OCI-LY7 (cell line): Measurements from ENCODE around the gene PPP2R2B. TPM values are rescaled to one million over a fixed set of nuclear protein-coding genes. Genes with fewer than 3 reads are reported as not detected.

Source experiments
- BruUV-seq: library from RNA; stranded (reverse); fragments of 400-500 nt; replicated peaks from 2 replicates; lab custom pipeline; 2021; lab: Mats Ljungman, UMichigan
- CTCF ChIA-PET: fragments of 300-600 bp; sonication (Branson Sonifier 250); formaldehyde crosslinking; loops from one replicate; lab custom pipeline; 2022; ENCODE audit warnings: antibody characterized with exemption; ENCODE audit not compliant: unreplicated experiment; lab: Charles Lee
- POLR2A ChIA-PET: fragments of 300-600 bp; sonication (Branson Sonifier 250); formaldehyde crosslinking; loops from one replicate; lab custom pipeline; 2022; ENCODE audit warnings: antibody characterized with exemption; lab: Charles Lee
- DNase-seq: peaks from one replicate; pipeline ENCODE4 v3.0.0-alpha.2; 2015; ENCODE audit warnings: low spot score
- H2AFZ ChIP-seq: fragments of 200-600 bp; sonication (generic), shearing (Covaris generic); 2 replicates; pipeline ENCODE4 v1.6.1; 2014; ENCODE audit warnings: mild to moderate bottlenecking, antibody characterized with exemption, low read length, moderate library complexity
- H3K27ac ChIP-seq: fragments of 200-600 bp; sonication (generic); 2 replicates; pipeline ENCODE4 v1.5.1; 2014; ENCODE audit warnings: mixed run types, low read depth, mild to moderate bottlenecking, moderate library complexity, low read length, inconsistent platforms; ENCODE audit not compliant: poor library complexity, severe bottlenecking
- H3K36me3 ChIP-seq: fragments of 200-600 bp; sonication (generic); 2 replicates; pipeline ENCODE4 v1.6.1; 2014; ENCODE audit warnings: mild to moderate bottlenecking, antibody characterized with exemption, low read length, moderate library complexity, mixed read lengths; ENCODE audit not compliant: insufficient read depth
- H3K4me1 ChIP-seq: fragments of 200-600 bp; sonication (generic); 2 replicates; pipeline ENCODE4 v1.5.1; 2014; ENCODE audit warnings: mild to moderate bottlenecking, low read length; ENCODE audit not compliant: insufficient read depth, poor library complexity, severe bottlenecking
- H3K4me2 ChIP-seq: fragments of 200-600 bp; sonication (generic); 2 replicates; pipeline ENCODE4 v1.6.1; 2014; ENCODE audit warnings: mild to moderate bottlenecking, low read length
- H3K4me3 ChIP-seq: fragments of 200-600 bp; sonication (generic); 2 replicates; pipeline ENCODE4 v1.5.1; 2014; ENCODE audit warnings: mild to moderate bottlenecking, low read depth, low read length; ENCODE audit not compliant: poor library complexity, severe bottlenecking
- H3K79me2 ChIP-seq: fragments of 200-600 bp; sonication (generic); 2 replicates; pipeline ENCODE4 v1.6.1; 2016; ENCODE audit warnings: low read depth, mild to moderate bottlenecking, low read length, moderate library complexity, mixed read lengths; ENCODE audit not compliant: insufficient read depth
- H3K9me2 ChIP-seq: fragments of 200-600 bp; sonication (generic); 2 replicates; pipeline ENCODE4 v1.6.1; 2016; ENCODE audit warnings: mild to moderate bottlenecking, low read length, mixed read lengths; ENCODE audit not compliant: insufficient read depth
- H3K9me3 ChIP-seq: fragments of 200-600 bp; sonication (generic); 2 replicates; pipeline ENCODE4 v1.6.1; 2014; ENCODE audit warnings: mild to moderate bottlenecking, mixed run types, low read length, mixed read lengths
- H4K20me1 ChIP-seq: fragments of 200-600 bp; sonication (generic); 2 replicates; pipeline ENCODE4 v1.6.1; 2014; ENCODE audit warnings: mild to moderate bottlenecking, antibody characterized with exemption, low read length, moderate library complexity, mixed read lengths; ENCODE audit not compliant: insufficient read depth
- CTCF ChIP-seq: fragments of 200-600 bp; sonication (generic); conservative IDR thresholded peaks from 2 replicates; pipeline ENCODE4 v1.5.1; 2014; ENCODE audit warnings: mild to moderate bottlenecking, antibody characterized with exemption, low read length, moderate library complexity, mixed read lengths
- EZH2phosphoT487 ChIP-seq: fragments of 200-600 bp; sonication (generic); IDR thresholded peaks from 2 replicates; pipeline ENCODE4 v1.6.1; 2018; ENCODE audit warnings: low read depth, borderline replicate concordance, mild to moderate bottlenecking, mixed run types, antibody characterized with exemption, low read length, moderate library complexity, mixed read lengths
- intact Hi-C: fragments of 100-400 bp; cut with micrococcal nuclease; formaldehyde crosslinking; loops from one replicate; pipeline ENCODE4 v1.10.0; 2022; ENCODE audit not compliant: unreplicated experiment
- total RNA-seq, 2 experiments: library from RNA; depleted of rRNA in 1 of 2; stranded (reverse); fragments of >200 nt in 1 of 2; shearing (Covaris generic) in 1 of 2; gene quantifications; 2 replicates each; pipeline ENCODE4 v1.2.3, GENCODE V29; 2014 to 2022

Gene PPP2R2B
- total RNA-seq, 2 experiments from 2014 or later: not detected

- H2AFZ ChIP-seq: no peak overlapping the region
- TF ChIP-seq CTCF (no peak), EZH2phosphoT487 (no peak)
- no peak overlapping the region for H3K4me3 ChIP-seq
- H3K9me2 ChIP-seq: no peaks in the 10 kb centered on the region
- CTCF ChIA-PET: no interaction called here
- H3K27ac ChIP-seq: no peak overlapping the region
- peak; percentile 47 for DNase-seq
- intact Hi-C loops: no loop called here
- no peaks in the 10 kb centered on the region for H3K9me3 ChIP-seq
- peak overlapping the region; percentile 24; the same call in 1 of the 2 replicates for H3K4me2 ChIP-seq
- H3K79me2 ChIP-seq: no peaks in the 10 kb centered on the region
- POLR2A ChIA-PET: interaction anchor here (0.6 to 1.5 kb wide), 3 partner anchors 10 to 1107 kb away, joined by 3 to 4 read pairs (median 3); partner anchors contain the start of gene JAKMIP2
- no TSS peak for BruUV-seq
- no peaks in the 10 kb centered on the region for H3K36me3 ChIP-seq
- peaks cover 13% of the 10 kb centered on the region for H3K4me1 ChIP-seq
- H4K20me1 ChIP-seq: no peaks in the 10 kb centered on the region
Measured at GRCh38 chr5:146675636-146676035, 202.9 kb downstream of the PPP2R2B start.

DNA sequence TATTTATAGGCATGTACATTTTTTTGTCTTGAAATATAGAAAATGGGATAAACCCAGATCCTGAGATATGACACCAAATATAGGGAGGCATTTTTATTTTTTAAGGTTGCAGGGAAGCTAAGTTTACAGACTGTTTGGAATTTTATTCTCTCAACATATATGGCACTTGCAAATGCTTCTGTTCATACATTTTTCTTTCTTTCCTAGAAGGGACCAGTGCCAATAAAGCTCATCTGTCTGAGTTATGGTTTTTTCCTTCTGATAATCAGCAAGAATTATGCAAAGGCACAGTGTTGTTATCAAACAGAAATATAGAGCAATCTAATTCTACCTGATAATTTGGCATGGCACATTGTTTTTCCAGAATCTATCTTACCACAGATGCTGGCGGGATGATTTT is 205.7 kb downstream of the PPP2R2B start:
- DNase-seq: no peak
- H3K4me1 ChIP-seq: peaks cover 13% of the 10 kb centered on the region
- TF ChIP-seq EZH2phosphoT487 (no peak), CTCF (no peak)
- no peaks in the 10 kb centered on the region for H3K36me3 ChIP-seq
- intact Hi-C loops: no loop called here
- ChIA-PET CTCF (no interaction called here), POLR2A (interaction anchor here (0.5 to 1.0 kb wide), 2 partner anchors 67 to 167 kb away, joined by 3 read pairs; no protein-coding TSS in a partner anchor)
- no peak overlapping the region for H2AFZ ChIP-seq
- H3K9me3 ChIP-seq: no peaks in the 10 kb centered on the region
- H3K79me2 ChIP-seq: no peaks in the 10 kb centered on the region
- no peak overlapping the region for H3K4me3 ChIP-seq
- H3K27ac ChIP-seq: no peak overlapping the region
- no TSS peak for BruUV-seq
- H3K9me2 ChIP-seq: no peaks in the 10 kb centered on the region
- H3K4me2 ChIP-seq: no peak overlapping the region
- no peaks in the 10 kb centered on the region for H4K20me1 ChIP-seq

DNA sequence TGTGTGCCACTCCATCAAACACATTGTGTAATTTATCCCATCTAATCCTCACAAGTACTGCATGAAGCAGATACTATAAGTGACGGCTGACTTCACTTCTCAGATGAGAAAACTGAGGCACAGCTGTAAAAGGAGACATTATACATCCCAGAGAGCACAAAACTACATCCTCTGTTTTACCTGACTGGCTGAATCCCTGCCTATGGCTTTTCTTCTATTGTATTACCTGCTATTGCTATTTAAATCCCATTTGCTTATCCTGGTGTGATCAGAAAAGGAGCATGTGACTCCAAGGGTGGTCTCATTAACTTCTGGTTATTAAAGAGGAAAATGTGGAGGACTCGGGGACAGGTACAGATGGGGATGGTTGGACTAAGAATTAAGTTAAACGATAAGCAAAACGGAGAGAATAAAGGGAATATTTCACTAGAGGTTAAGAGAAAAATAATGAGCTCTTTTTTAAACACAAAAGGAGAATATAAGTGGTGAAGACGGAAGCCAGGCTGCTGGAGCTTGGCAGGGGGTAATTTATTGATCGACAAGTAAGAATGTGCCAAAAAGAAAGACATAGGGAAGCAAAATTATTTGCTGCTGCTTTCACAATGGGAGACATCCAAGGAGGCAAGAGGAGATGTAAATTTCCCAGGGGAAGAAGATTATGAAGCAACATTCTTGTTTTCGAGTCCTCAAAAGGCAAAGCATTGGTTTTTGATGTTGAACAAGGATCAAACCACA is 206.8 kb downstream of the PPP2R2B start:
- Histone ChIP-seq H3K9me3 (no peaks in the 10 kb centered on the region), H3K4me2 (no peak overlapping the region), H4K20me1 (no peaks in the 10 kb centered on the region), H3K79me2 (no peaks in the 10 kb centered on the region), H3K27ac (no peak overlapping the region), H3K4me3 (no peak overlapping the region), H3K4me1 (peaks cover 13% of the 10 kb centered on the region), H2AFZ (no peak overlapping the region), H3K9me2 (no peaks in the 10 kb centered on the region), H3K36me3 (no peaks in the 10 kb centered on the region)
- TF ChIP-seq CTCF (no peak), EZH2phosphoT487 (no peak)
- ChIA-PET CTCF (no interaction called here), POLR2A (interaction anchor here (1.0 kb wide), 1 partner anchor 168 kb away, joined by 3 read pairs; no protein-coding TSS in a partner anchor)
- no TSS peak for BruUV-seq
- intact Hi-C loops: no loop called here
- DNase-seq: no peak
